GM12891 (cell line): ENCODE measurements around the gene NPEPPS.

Source experiments
- PAX5 ChIP-seq: IDR thresholded peaks from 2 replicates; pipeline ENCODE4 v1.6.1; 2011; ENCODE audit warnings: low read length, moderate library complexity, mild to moderate bottlenecking; ENCODE audit not compliant: insufficient read depth, severe bottlenecking
- POLR2A ChIP-seq: IDR thresholded peaks from 2 replicates; pipeline ENCODE4 v1.6.1; 2011; ENCODE audit warnings: low read depth, low read length, control low read depth
- POLR2AphosphoS5 ChIP-seq: IDR thresholded peaks from 2 replicates; pipeline ENCODE4 v1.6.1; 2011; ENCODE audit warnings: low read depth, low read length, control low read depth
- POU2F2 ChIP-seq: IDR thresholded peaks from 2 replicates; pipeline ENCODE4 v1.6.1; 2011; ENCODE audit warnings: low read depth, mild to moderate bottlenecking, control low read depth, low read length, moderate library complexity
- SPI1 ChIP-seq: IDR thresholded peaks from 2 replicates; pipeline ENCODE4 v1.6.1; 2011; ENCODE audit warnings: low read depth, low read length, control low read depth
- TAF1 ChIP-seq: IDR thresholded peaks from 2 replicates; pipeline ENCODE4 v1.6.1; 2011; ENCODE audit warnings: low read depth, low read length, control low read depth

DNA sequence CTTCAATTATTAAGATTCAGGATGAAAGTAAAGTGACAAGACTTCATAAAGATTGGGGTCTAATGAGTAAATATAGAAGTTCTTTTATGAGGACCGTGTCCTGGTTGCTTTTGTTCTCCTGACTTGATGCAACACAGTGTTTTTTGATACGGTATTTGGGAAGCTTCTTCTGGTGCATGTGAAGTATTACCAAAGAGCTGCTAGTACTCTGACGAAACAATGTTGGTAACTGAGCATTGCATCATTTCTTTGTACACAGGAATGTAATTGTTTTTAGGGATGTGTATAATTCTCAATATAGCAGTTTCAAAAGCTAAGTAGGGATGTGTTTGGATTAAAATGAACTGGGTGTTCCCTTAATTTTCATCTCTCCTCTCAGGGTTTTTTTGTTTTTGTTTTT lies 134.7 kb downstream of the NPEPPS start:
- no peak for TF ChIP-seq POLR2A
- TF ChIP-seq SPI1, result no peak
- TF ChIP-seq TAF1, result no peak
- TF ChIP-seq POU2F2, result no peak
- no peak for TF ChIP-seq POLR2AphosphoS5
- no peak for TF ChIP-seq PAX5
